Neuronal stem cell (in vitro differentiated cells): Measurements from ENCODE around the gene TRIM39.
A peak's percentile ranks its signal among the peaks of the same experiment; 100 is the strongest.
"Not testable (repeated sequence)": the region's sequence is repeated elsewhere in the genome, so short reads cannot be mapped to it uniquely, and the experiment has no call there.

Experiments used
- DNase-seq: peaks from one replicate; pipeline ENCODE4 v3.0.0-alpha.2; 2013; ENCODE audit warnings: low spot score
- H2AFZ ChIP-seq: one replicate; pipeline ENCODE4 v1.6.1; 2013; ENCODE audit warnings: mild to moderate bottlenecking, low read length, inconsistent platforms
- H2AK5ac ChIP-seq: 2 replicates; pipeline ENCODE4 v1.6.1; 2013; ENCODE audit warnings: low read depth, mild to moderate bottlenecking, inconsistent platforms, low read length, moderate library complexity, mixed read lengths
- H2BK120ac ChIP-seq: 2 replicates; pipeline ENCODE4 v1.6.1; 2013; ENCODE audit warnings: low read depth, mild to moderate bottlenecking, inconsistent platforms, low read length, moderate library complexity, mixed read lengths
- H2BK12ac ChIP-seq: one replicate; pipeline ENCODE4 v1.6.1; 2013; ENCODE audit warnings: low read length, inconsistent platforms
- H2BK15ac ChIP-seq: 2 replicates; pipeline ENCODE4 v1.6.1; 2013; ENCODE audit warnings: mild to moderate bottlenecking, low read length, inconsistent platforms, mixed read lengths
- H2BK5ac ChIP-seq: one replicate; pipeline ENCODE4 v1.6.1; 2013; ENCODE audit warnings: inconsistent platforms, mild to moderate bottlenecking, low read length, moderate library complexity
- H3K14ac ChIP-seq: one replicate; pipeline ENCODE4 v1.6.1; 2013; ENCODE audit warnings: low read length, inconsistent platforms
- H3K18ac ChIP-seq: 2 replicates; pipeline ENCODE4 v1.6.1; 2013; ENCODE audit warnings: low read length, inconsistent platforms
- H3K23ac ChIP-seq: 2 replicates; pipeline ENCODE4 v1.6.1; 2013; ENCODE audit warnings: low read depth, mild to moderate bottlenecking, mixed read lengths, low read length, inconsistent platforms; ENCODE audit not compliant: poor library complexity
- H3K27ac ChIP-seq: replicated peaks from 3 replicates; pipeline ENCODE4 v1.5.1; 2013; ENCODE audit warnings: low read length, inconsistent platforms
- H3K27me3 ChIP-seq, 3 experiments: 2 replicates each; pipeline ENCODE4 v1.6.1; 2013; ENCODE audit warnings: low read length in 3 of 3, mild to moderate bottlenecking in 2 of 3, inconsistent platforms in 1 of 3, low read depth in 1 of 3, mixed read lengths in 1 of 3, moderate library complexity in 1 of 3; ENCODE audit not compliant: control insufficient read depth in 3 of 3, insufficient read depth in 3 of 3
- H3K36me3 ChIP-seq, 2 donors: replicated peaks in 1 of 2; 2 replicates each; pipeline ENCODE4 v1.6.1; 2013; ENCODE audit warnings: low read length in 2 of 2; ENCODE audit not compliant: control insufficient read depth in 2 of 2, insufficient read depth in 2 of 2
- H3K4ac ChIP-seq: 2 replicates; pipeline ENCODE4 v1.6.1; 2013; ENCODE audit warnings: inconsistent platforms, mild to moderate bottlenecking, low read length, moderate library complexity
- H3K4me1 ChIP-seq, 2 donors: 1 replicate in 1 of 2; 2 replicates in 1 of 2; pipeline ENCODE4 v1.6.1; 2013; ENCODE audit warnings: low read length in 2 of 2, low read depth in 1 of 2; ENCODE audit not compliant: control insufficient read depth in 2 of 2, insufficient read depth in 1 of 2
- H3K4me2 ChIP-seq: one replicate; pipeline ENCODE4 v1.6.1; 2013; ENCODE audit warnings: mild to moderate bottlenecking, low read length, inconsistent platforms; ENCODE audit not compliant: insufficient read depth, poor library complexity, severe bottlenecking
- H3K4me3 ChIP-seq, 2 donors: 2 replicates each; pipeline ENCODE4 v1.5.1; 2013; ENCODE audit warnings: low read length in 2 of 2, mild to moderate bottlenecking in 2 of 2, inconsistent platforms in 1 of 2, moderate library complexity in 1 of 2
- H3K79me1 ChIP-seq: one replicate; pipeline ENCODE4 v1.6.1; 2013; ENCODE audit warnings: low read depth, mild to moderate bottlenecking, inconsistent platforms, low read length, moderate library complexity
- H3K9ac ChIP-seq: one replicate; pipeline ENCODE4 v1.6.1; 2013; ENCODE audit warnings: mild to moderate bottlenecking, low read depth, low read length, inconsistent platforms; ENCODE audit not compliant: poor library complexity
- H3K9me3 ChIP-seq, 2 donors: replicated peaks in 1 of 2; 2 replicates each; pipeline versions ENCODE3 to v1.6.1; 2013; ENCODE audit warnings: low read length in 2 of 2, mild to moderate bottlenecking in 2 of 2, inconsistent platforms in 1 of 2, low read depth in 1 of 2, mixed read lengths in 1 of 2, moderate library complexity in 1 of 2; ENCODE audit not compliant: control insufficient read depth in 2 of 2, insufficient read depth in 1 of 2
- H4K8ac ChIP-seq: one replicate; pipeline ENCODE4 v1.6.1; 2013; ENCODE audit warnings: low read depth, mild to moderate bottlenecking, inconsistent platforms, low read length, moderate library complexity
- H4K91ac ChIP-seq: one replicate; pipeline ENCODE4 v1.6.1; 2013; ENCODE audit warnings: low read length, low read depth, mild to moderate bottlenecking, inconsistent platforms; ENCODE audit not compliant: poor library complexity
- WGBS, 2 donors: extraction: QIAGEN DNeasy Blood & Tissue Kit; methylation state at CpG; one replicate each; pipeline ENCODE4 v1.1.7; 2013; ENCODE audit warnings: missing lambda C conversion rate in 2 of 2, mixed read lengths in 1 of 2; ENCODE audit not compliant: insufficient read length in 2 of 2, insufficient replicate concordance in 1 of 2; ENCODE audit errors: extremely low coverage in 2 of 2; 5-methylcytosine and 5-hydroxymethylcytosine counted together

TRIM39 gene

GRCh38 chr6:30369280-30369679 lies 42.6 kb downstream of the TRIM39 start:
- H3K14ac ChIP-seq, H2BK12ac ChIP-seq, H4K8ac ChIP-seq, H3K79me1 ChIP-seq, H4K91ac ChIP-seq, H2BK120ac ChIP-seq, H3K23ac ChIP-seq, H2AFZ ChIP-seq, H3K4ac ChIP-seq, H3K4me3 ChIP-seq, H3K27ac ChIP-seq, H3K36me3 ChIP-seq, H2AK5ac ChIP-seq, H3K9ac ChIP-seq, H3K4me2 ChIP-seq, DNase-seq, H3K9me3 ChIP-seq, H3K18ac ChIP-seq, H3K4me1 ChIP-seq, H2BK5ac ChIP-seq, H2BK15ac ChIP-seq: not testable (repeated sequence)
- peaks cover 0 to 16% (median 1%) of the 10 kb centered on the region in 3 experiments for H3K27me3 ChIP-seq
- no CpG with 5 or more reads among the region's 1 CpG for WGBS, 2 donors

DNA sequence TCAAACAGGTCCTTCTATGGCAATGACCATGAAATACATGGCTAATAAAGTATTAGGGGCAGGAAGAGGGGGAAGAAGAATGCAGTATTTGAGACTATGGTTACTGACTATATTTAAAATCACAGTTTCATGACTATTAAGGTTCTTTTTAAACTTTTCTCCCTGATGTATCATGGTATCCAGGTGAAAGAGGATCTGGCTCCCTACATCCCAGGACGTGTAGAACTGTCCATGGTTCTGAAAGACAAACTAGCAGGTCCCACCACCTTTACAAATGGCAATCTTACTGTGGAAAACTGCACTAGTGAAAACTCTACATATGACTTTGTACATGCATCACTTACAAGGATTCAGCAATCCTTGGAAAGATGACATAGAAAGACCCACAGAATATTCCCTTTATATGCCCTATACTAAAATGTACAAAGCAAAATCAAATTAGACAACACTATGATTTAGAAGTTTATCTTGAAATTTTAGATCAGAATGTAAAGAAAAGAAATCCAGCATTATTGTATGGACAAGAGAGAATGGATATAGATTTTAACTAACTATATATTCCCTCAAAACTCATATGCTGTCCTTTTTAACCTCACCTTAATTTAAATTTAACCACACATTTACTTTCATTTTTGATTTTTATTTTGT lies 51.7 kb downstream of the TRIM39 start:
- Histone ChIP-seq H3K23ac (no peak overlapping the region), H4K8ac (no peak overlapping the region), H2BK5ac (no peak overlapping the region), H3K4me2 (no peak overlapping the region), H3K4me3 (no peak overlapping the region), H3K9me3 (peaks cover 0 to 2% of the 10 kb centered on the region in 2 donors), H2BK15ac (no peak overlapping the region), H3K36me3 (no peaks in the 10 kb centered on the region), H3K4ac (no peak overlapping the region), H2AFZ (no peak overlapping the region), H3K18ac (no peak overlapping the region), H2AK5ac (no peak overlapping the region), H2BK120ac (no peak overlapping the region), H2BK12ac (no peak overlapping the region), H3K27me3 (peaks cover 0 to 24% (median 2%) of the 10 kb centered on the region in 3 experiments), H3K14ac (no peak overlapping the region), H3K27ac (no peak overlapping the region), H4K91ac (no peak overlapping the region), H3K4me1 (peaks cover 0 to 1% of the 10 kb centered on the region in 2 donors), H3K9ac (no peak overlapping the region), H3K79me1 (no peaks in the 10 kb centered on the region)
- DNase-seq: peak; percentile 41
- no CpG with 5 or more reads among the region's 1 CpG for WGBS, 2 donors

GRCh38 chr6:30380464-30380863 lies 53.7 kb downstream of the TRIM39 start:
- Histone ChIP-seq H2BK15ac (no peak overlapping the region), H2AFZ (no peak overlapping the region), H3K79me1 (no peaks in the 10 kb centered on the region), H3K18ac (no peak overlapping the region), H3K14ac (no peak overlapping the region), H3K27me3 (peaks cover 0 to 14% (median 2%) of the 10 kb centered on the region in 3 experiments), H2AK5ac (no peak overlapping the region), H3K4me2 (no peak overlapping the region), H4K8ac (no peak overlapping the region), H3K23ac (no peak overlapping the region), H3K9me3 (no peaks in the 10 kb centered on the region), H3K4me1 (peaks cover 0 to 1% of the 10 kb centered on the region in 2 donors), H3K36me3 (no peaks in the 10 kb centered on the region), H3K27ac (no peak overlapping the region), H2BK5ac (no peak overlapping the region), H3K4me3 (no peak overlapping the region), H2BK120ac (no peak overlapping the region), H3K4ac (no peak overlapping the region), H3K9ac (no peak overlapping the region), H4K91ac (no peak overlapping the region), H2BK12ac (no peak overlapping the region)
- no CpG with 5 or more reads among the region's 5 CpGs for WGBS, 2 donors
- DNase-seq: no peak

- WGBS, 2 donors: no CpG with 5 or more reads among the region's 3 CpGs
- Histone ChIP-seq H2BK120ac (no peak overlapping the region), H3K9me3 (no peaks in the 10 kb centered on the region), H4K8ac (no peak overlapping the region), H2AFZ (no peak overlapping the region), H3K18ac (no peak overlapping the region), H3K4ac (no peak overlapping the region), H3K36me3 (no peaks in the 10 kb centered on the region), H3K27ac (no peak overlapping the region), H3K23ac (no peak overlapping the region), H2BK12ac (no peak overlapping the region), H3K4me1 (no peaks in the 10 kb centered on the region), H3K14ac (no peak overlapping the region), H3K27me3 (peaks cover 0 to 9% (median 0%) of the 10 kb centered on the region in 3 experiments), H4K91ac (no peak overlapping the region), H3K79me1 (no peaks in the 10 kb centered on the region), H3K4me3 (no peak overlapping the region), H2BK5ac (no peak overlapping the region), H3K4me2 (no peak overlapping the region), H2AK5ac (no peak overlapping the region), H3K9ac (no peak overlapping the region), H2BK15ac (no peak overlapping the region)
- DNase-seq: no peak
Measured at GRCh38 chr6:30386166-30386565, 59.4 kb downstream of the TRIM39 start.
